Activated CD4-positive, CD25-positive, alpha-beta regulatory T cell (primary cell): Measurements from ENCODE around the gene KIFC3.
"Not testable (repeated sequence)": the region's sequence is repeated elsewhere in the genome, so short reads cannot be mapped to it uniquely, and the experiment has no call there.

ENCODE experiments used
- DNase-seq, 4 experiments: peaks; one replicate each; lab custom pipeline; 2025; lab: John Stamatoyannopoulos, UW

The KIFC3 gene

GRCh38 chr16:57753448-57754353, 48.6 kb downstream of the KIFC3 start:
- DNase-seq = no peak

GRCh38 chr16:57752581-57753447, 49.5 kb downstream of the KIFC3 start:
- DNase-seq = no peak

DNA sequence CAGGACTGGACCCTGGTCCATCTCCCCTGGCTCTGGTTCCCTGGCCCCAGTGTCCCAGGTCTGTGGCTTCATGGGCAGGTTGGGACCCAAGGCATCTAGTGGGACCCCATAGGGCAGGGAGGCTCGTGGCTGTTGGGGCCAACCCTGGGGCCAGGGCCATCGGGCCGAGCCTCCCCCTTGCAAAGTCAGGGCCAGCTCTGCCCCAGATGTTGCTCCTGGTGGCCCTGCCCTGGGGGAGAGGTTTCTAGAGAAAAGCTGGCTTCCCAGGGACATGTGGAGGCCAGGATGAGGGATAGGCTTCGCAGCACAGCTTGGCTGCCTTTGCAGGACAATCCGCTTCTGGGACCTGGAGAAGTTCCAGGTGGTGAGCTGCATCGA, 50.1 kb downstream of the KIFC3 start:
- DNase-seq = no peak

DNA sequence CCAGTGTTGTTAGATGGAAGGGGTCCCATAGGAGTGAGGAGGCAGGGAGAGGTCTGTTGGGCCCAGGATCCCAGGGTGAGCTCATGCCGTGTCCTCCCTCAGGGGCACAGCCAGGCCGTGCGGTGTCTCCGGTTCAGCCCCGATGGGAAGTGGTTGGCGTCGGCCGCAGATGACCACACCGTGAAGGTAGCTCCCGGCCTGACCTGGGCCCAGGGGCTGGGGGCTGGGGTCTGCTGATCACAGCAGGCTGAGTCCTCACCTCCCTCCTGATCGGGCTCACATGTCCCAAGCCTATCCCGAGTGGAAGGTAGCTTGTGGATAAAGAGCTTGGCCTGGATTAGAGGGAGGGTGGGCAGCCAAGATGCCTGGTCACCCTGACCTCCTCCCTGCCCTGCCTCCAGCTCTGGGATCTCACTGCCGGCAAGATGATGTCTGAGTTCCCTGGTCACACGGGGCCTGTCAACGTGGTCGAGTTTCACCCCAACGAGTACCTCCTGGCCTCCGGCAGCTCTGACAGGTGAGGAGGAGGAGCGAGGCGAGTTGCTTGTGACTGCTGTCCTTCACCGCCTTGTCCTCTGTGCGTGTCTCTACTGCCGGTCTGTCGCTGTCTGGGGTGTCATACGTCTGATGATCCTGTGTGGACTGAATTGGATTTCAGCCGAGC, 50.6 kb downstream of the KIFC3 start:
- no peak for DNase-seq

- DNase-seq = no peak
These were observed 51.3 kb downstream of the KIFC3 start for GRCh38 chr16:57750796-57751538.

GRCh38 chr16:57749856-57750452, 52.3 kb downstream of the KIFC3 start:
- no peak for DNase-seq

- no peak for DNase-seq
These were observed 53.1 kb downstream of the KIFC3 start for GRCh38 chr16:57749101-57749692.

DNA sequence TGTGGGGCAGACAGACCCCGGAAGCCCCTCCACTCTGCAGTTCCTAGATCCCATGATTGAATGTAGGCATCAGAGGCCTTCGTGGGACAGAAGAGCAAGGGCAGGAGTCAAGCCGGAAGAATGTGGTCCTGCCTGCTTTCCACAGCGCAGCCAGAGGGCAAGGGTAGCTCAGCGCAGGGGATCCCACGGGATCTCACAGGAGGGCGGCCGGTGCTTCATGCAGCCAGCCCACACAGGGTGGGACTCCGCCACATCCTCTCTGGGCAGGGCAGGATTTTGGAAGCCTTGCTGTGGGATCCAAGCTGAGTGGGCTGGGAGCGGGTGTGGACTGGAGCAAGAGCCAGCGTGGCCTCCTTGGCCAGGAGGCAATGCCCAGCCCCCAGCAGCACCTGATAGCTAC, 53.7 kb downstream of the KIFC3 start:
- no peak for DNase-seq

DNA sequence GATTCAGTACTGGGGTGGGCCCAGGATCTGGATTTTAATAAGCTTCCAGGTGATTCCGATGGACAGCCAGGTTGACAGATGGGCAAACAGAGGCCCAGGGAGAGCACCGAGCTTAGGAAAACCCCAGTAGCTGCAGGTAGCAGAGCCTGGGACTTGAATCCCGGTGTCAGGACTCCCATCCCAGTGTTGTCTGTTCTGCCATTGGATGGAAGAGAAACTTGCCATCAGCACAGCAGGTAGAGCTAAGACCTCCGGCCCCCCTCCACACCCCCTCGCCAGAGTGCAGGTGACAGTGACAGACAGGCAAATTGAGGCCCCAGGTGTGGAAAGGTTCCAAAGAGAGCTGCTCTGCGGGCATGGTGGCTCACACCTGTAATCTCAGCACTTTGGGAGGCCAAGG, 54.3 kb downstream of the KIFC3 start:
- no peak for DNase-seq

- DNase-seq = no peak
These were observed 54.8 kb downstream of the KIFC3 start for GRCh38 chr16:57747496-57747895.

- DNase-seq = no peak
These were observed 55.2 kb downstream of the KIFC3 start for GRCh38 chr16:57747091-57747490.

DNA sequence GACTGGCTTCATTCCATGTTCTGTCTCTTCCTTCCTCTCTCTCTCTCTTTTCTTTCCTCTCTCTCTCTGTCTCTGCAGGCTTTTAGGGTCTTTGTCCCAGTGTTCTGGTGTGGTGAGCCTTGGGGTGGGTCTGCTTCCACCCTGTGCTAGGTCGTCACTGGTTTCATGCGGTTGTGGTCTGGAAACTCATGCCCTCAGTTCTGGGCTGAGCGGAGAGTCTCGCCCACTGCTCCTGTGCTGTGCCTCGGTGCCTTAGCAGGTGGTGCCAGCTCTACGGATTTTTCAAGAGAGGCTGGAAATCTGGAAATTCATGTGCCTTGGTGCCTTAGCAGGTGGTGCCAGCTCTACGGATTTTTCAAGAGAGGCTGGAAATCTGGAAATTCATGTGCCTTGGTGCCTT, 56.0 kb downstream of the KIFC3 start:
- not testable (repeated sequence) for DNase-seq

- DNase-seq = no peak
These were observed 56.5 kb downstream of the KIFC3 start for GRCh38 chr16:57745768-57746167.

GRCh38 chr16:57744642-57744903, 57.7 kb downstream of the KIFC3 start:
- DNase-seq = no peak

- DNase-seq = no peak
These were observed 58.2 kb downstream of the KIFC3 start for GRCh38 chr16:57743886-57744641.

DNA sequence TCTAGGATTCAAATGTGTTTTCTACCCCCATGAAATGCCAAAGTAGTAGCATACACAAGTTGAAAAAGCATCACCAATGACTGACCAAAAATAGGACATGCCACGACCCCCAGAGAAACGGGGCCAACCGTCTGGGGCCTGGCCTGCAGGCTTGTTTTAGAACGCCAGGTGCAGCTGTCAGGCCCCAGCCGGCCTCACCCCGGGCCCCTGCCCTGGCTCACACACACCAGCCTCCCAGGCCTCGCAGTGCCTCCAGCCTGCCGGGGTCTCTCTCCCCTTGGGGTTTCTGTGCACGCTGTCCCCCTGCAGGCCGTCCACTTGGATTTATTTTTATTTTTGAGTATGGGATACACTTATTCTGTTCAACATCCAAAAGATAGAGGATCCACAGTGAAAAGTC, 58.8 kb downstream of the KIFC3 start:
- no peak for DNase-seq

- no peak for DNase-seq
These were observed 59.7 kb downstream of the KIFC3 start for GRCh38 chr16:57742543-57742942.

DNA sequence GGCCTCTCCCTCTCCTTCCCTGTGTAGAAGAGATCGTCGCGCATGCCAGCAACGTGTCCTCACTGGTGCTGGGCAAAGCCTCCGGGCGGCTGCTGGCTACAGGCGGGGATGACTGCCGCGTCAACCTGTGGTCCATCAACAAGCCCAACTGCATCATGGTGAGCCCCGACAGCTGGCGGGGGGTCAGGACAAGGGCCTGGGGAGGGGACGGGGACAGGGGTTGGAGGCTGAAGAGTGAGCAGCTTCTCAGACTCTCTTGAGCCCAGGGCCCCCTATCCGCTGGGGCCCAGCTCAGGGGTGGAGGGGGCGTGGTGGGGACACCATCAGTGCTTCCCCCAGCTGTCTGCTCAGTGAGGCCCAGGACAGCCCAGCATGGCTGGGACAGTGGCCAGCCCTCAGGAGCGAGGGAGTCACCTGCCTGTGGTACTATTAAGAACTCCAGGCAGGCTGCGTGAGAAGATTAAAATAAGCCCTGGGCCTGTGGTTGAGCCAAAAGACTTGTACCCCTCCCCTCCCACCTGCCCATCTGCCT, 60.6 kb downstream of the KIFC3 start:
- DNase-seq = no peak

- DNase-seq = no peak
These were observed 61.7 kb downstream of the KIFC3 start for GRCh38 chr16:57740423-57741071.
